ENCODE measurements around the gene GTPBP6. TPM values are rescaled to one million over a fixed set of nuclear protein-coding genes. Genes with fewer than 3 reads are reported as not detected.

The GTPBP6 gene
- total RNA-seq, 1 experiment from 2014 or later: 41.6 TPM

DNA sequence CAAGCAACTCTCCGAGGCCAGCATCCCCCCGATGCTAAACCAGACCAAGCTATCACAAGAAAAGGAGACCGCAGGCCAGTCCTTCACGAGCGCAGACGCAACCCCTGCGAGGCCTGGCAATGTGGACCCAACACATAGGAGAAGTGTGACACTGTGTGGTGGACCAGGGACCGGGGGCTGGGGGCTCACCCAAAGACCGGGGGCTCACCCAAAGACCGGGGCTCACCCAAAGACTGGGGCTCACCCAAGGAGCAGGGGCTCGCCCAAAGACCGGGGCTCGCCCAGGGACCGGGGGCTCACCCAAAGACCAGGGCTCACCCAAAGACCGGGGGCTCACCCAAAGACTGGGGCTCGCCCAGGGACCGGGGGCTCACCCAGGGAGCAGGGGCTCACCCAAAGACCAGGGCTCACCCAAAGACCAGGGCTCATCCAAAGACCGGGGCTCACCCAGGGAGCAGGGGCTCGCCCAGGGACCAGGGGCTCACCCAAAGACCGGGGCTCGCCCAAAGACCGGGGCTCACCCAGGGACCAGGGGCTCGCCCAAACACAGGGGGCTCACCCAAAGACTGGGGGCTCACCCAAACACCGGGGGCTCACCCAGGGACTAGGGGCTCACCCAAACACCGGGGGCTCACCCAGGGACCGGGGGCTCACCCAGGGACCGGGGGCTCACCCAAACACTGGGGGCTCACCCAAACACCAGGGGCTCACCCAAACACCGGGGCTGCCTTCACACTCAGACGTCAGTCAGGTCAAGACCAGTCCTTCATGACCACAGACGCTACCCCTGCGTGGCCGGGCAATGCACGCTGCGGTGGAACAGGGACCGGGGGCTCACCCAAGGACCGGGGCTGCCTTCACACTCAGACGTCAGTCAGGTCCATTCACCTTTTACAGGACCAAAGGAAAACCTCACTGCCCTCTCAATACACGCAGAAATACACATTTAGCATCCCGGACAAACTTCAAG, 35.3 kb upstream of the GTPBP6 start:
- RAD21 ChIA-PET (ENCODE audit: low non-redundant PET in 1 of 2, low total read pairs in 2 of 2, uncharacterized antibody in 2 of 2, unreplicated experiment in 2 of 2): no interaction called here

More for the DNA sequence above, 35.3 kb upstream of the GTPBP6 start:
- BruUV-seq (replicated peaks): no TSS peak
- CTCF ChIA-PET: no interaction called here
- DNase-seq (ENCODE audit: low read depth, low spot score): no peak
- no peak overlapping the region for H3K4me3 ChIP-seq (replicated peaks in 1 of 2; ENCODE audit: low read depth in 1 of 2, low read length in 2 of 2)
- no peak overlapping the region for H3K9ac ChIP-seq (ENCODE audit: low read length)
- no peaks in the 10 kb centered on the region for H3K4me1 ChIP-seq (ENCODE audit: control insufficient read depth in 1 of 2, insufficient read depth in 2 of 2, low read length in 2 of 2)
- no peak overlapping the region for H2AFZ ChIP-seq (ENCODE audit: low read depth, low read length, poor library complexity, severe bottlenecking)
- ATAC-seq: no peak
- H3K36me3 ChIP-seq (ENCODE audit: control insufficient read depth in 1 of 2, insufficient read depth in 2 of 2, low read length in 2 of 2): no peaks in the 10 kb centered on the region
- H3K9me2 ChIP-seq (ENCODE audit: insufficient read depth): no peaks in the 10 kb centered on the region
- no peaks in the 10 kb centered on the region for H4K20me1 ChIP-seq (ENCODE audit: insufficient read depth)
- POLR2A ChIA-PET: no interaction called here
- H3K4me2 ChIP-seq (ENCODE audit: low read length): no peak overlapping the region
- no peaks in the 10 kb centered on the region for H3K79me2 ChIP-seq (ENCODE audit: insufficient read depth, low read length)
- intact Hi-C loops (cut with micrococcal nuclease): no loop called here
- no peaks in the 10 kb centered on the region for H3K27me3 ChIP-seq (ENCODE audit: insufficient read depth, low read length)
- H3K27ac ChIP-seq (ENCODE audit: low read depth, low read length): no peak overlapping the region
- no peaks in the 10 kb centered on the region for H3K9me3 ChIP-seq (ENCODE audit: control insufficient read depth in 1 of 2, insufficient read depth in 1 of 2, low read depth in 1 of 2, low read length in 2 of 2)
- TF ChIP-seq SRF (IDR thresholded peaks at IDR 0.05; ENCODE audit: low read depth): no peak
- TF ChIP-seq, protein P1, sequence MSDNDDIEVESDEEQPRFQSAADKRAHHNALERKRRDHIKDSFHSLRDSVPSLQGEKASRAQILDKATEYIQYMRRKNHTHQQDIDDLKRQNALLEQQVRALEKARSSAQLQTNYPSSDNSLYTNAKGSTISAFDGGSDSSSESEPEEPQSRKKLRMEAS (IDR thresholded peaks at IDR 0.05): no peak
- no peak for TF ChIP-seq SIN3A (IDR thresholded peaks at IDR 0.05; ENCODE audit: low read depth)
- no peak for TF ChIP-seq CBX3 (IDR thresholded peaks at IDR 0.05; ENCODE audit: low read depth)
- no peak for TF ChIP-seq SP1 (IDR thresholded peaks at IDR 0.05; ENCODE audit: low read depth)
- no peak for TF ChIP-seq ZFX (IDR thresholded peaks at IDR 0.05)
- TF ChIP-seq EZH2phosphoT487 (IDR thresholded peaks at IDR 0.05; ENCODE audit: borderline replicate concordance): no peak
- TF ChIP-seq ELF1 (IDR thresholded peaks at IDR 0.05; ENCODE audit: borderline replicate concordance, low read depth): no peak
- no peak for TF ChIP-seq EZH2 (IDR thresholded peaks at IDR 0.05)
- TF ChIP-seq ZNF274 (IDR thresholded peaks at IDR 0.05; ENCODE audit: low read depth, low read length): no peak
- no peak for TF ChIP-seq POLR2AphosphoS5 (IDR thresholded peaks at IDR 0.05; ENCODE audit: low read depth, low read length)
- TF ChIP-seq, protein P2, sequence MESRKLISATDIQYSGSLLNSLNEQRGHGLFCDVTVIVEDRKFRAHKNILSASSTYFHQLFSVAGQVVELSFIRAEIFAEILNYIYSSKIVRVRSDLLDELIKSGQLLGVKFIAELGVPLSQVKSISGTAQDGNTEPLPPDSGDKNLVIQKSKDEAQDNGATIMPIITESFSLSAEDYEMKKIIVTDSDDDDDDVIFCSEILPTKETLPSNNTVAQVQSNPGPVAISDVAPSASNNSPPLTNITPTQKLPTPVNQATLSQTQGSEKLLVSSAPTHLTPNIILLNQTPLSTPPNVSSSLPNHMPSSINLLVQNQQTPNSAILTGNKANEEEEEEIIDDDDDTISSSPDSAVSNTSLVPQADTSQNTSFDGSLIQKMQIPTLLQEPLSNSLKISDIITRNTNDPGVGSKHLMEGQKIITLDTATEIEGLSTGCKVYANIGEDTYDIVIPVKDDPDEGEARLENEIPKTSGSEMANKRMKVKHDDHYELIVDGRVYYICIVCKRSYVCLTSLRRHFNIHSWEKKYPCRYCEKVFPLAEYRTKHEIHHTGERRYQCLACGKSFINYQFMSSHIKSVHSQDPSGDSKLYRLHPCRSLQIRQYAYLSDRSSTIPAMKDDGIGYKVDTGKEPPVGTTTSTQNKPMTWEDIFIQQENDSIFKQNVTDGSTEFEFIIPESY (IDR thresholded peaks at IDR 0.05; ENCODE audit: extremely low read depth, insufficient replicate concordance, low read length): no peak
- TF ChIP-seq CEBPB (IDR thresholded peaks at IDR 0.05; ENCODE audit: low read depth): no peak
- TF ChIP-seq, protein P3, sequence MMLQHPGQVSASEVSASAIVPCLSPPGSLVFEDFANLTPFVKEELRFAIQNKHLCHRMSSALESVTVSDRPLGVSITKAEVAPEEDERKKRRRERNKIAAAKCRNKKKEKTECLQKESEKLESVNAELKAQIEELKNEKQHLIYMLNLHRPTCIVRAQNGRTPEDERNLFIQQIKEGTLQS (IDR thresholded peaks at IDR 0.05): no peak
- TF ChIP-seq POLR2A (IDR thresholded peaks at IDR 0.05; ENCODE audit: borderline replicate concordance, extremely low read depth, insufficient read depth, insufficient read length): no peak
- TF ChIP-seq TCF7L2 (IDR thresholded peaks at IDR 0.05; ENCODE audit: borderline replicate concordance, extremely low read depth, insufficient read depth, insufficient read length): no peak
- no peak for TF ChIP-seq YY1 (IDR thresholded peaks at IDR 0.05; ENCODE audit: extremely low read depth, insufficient replicate concordance, low read depth, low read length)
- TF ChIP-seq, protein P4, sequence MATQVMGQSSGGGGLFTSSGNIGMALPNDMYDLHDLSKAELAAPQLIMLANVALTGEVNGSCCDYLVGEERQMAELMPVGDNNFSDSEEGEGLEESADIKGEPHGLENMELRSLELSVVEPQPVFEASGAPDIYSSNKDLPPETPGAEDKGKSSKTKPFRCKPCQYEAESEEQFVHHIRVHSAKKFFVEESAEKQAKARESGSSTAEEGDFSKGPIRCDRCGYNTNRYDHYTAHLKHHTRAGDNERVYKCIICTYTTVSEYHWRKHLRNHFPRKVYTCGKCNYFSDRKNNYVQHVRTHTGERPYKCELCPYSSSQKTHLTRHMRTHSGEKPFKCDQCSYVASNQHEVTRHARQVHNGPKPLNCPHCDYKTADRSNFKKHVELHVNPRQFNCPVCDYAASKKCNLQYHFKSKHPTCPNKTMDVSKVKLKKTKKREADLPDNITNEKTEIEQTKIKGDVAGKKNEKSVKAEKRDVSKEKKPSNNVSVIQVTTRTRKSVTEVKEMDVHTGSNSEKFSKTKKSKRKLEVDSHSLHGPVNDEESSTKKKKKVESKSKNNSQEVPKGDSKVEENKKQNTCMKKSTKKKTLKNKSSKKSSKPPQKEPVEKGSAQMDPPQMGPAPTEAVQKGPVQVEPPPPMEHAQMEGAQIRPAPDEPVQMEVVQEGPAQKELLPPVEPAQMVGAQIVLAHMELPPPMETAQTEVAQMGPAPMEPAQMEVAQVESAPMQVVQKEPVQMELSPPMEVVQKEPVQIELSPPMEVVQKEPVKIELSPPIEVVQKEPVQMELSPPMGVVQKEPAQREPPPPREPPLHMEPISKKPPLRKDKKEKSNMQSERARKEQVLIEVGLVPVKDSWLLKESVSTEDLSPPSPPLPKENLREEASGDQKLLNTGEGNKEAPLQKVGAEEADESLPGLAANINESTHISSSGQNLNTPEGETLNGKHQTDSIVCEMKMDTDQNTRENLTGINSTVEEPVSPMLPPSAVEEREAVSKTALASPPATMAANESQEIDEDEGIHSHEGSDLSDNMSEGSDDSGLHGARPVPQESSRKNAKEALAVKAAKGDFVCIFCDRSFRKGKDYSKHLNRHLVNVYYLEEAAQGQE (IDR thresholded peaks at IDR 0.05; ENCODE audit: low read depth): no peak
- TF ChIP-seq EGR1 (IDR thresholded peaks at IDR 0.05; ENCODE audit: low read depth): no peak

Measured in HCT116 (cell line).